HEK293 (cell line): Measurements from ENCODE around the gene NARS2.

Source experiments
- CTCF ChIA-PET: fragments of 350-600 bp; formaldehyde crosslinking; extraction: SDS; loops from one replicate; lab custom pipeline; 2021; ENCODE audit warnings: antibody characterized with exemption; lab: Yijun Ruan, JAX
- POLR2A ChIA-PET: fragments of 300-600 bp; formaldehyde crosslinking; extraction: SDS; loops from one replicate; lab custom pipeline; 2020; ENCODE audit warnings: antibody characterized with exemption, inconsistent platforms; lab: Yijun Ruan, JAX
- H3K27ac ChIP-seq: fragments of 200-500 bp; sonication (Bioruptor generic); 2 replicates; pipeline ENCODE4 v1.5.1; 2014; ENCODE audit warnings: low read depth, low read length, control low read depth, inconsistent platforms; ENCODE audit errors: extremely low read depth
- H3K36me3 ChIP-seq, 2 experiments: fragments of 200-500 bp in 1 of 2; sonication (Bioruptor generic) in 1 of 2; 1 replicate in 1 of 2; 2 replicates in 1 of 2; pipeline ENCODE4 v1.5.1; 2014 to 2017; ENCODE audit warnings: inconsistent platforms in 2 of 2, low read length in 2 of 2; ENCODE audit not compliant: control insufficient read depth in 2 of 2, insufficient read depth in 1 of 2
- H3K4me1 ChIP-seq: fragments of 200-500 bp; sonication (Bioruptor generic); 2 replicates; pipeline ENCODE4 v1.5.1; 2014; ENCODE audit warnings: mild to moderate bottlenecking, low read length, inconsistent platforms; ENCODE audit not compliant: control insufficient read depth, insufficient read depth
- H3K4me3 ChIP-seq: 2 replicates; pipeline ENCODE4 v1.5.1; 2011; ENCODE audit warnings: low read depth, mild to moderate bottlenecking, control low read depth, low read length, moderate library complexity
- H3K9me3 ChIP-seq: fragments of 200-500 bp; sonication (Bioruptor generic); 2 replicates; pipeline ENCODE4 v1.5.1; 2014; ENCODE audit warnings: low read depth, low read length, inconsistent platforms; ENCODE audit not compliant: control insufficient read depth, insufficient read depth
- BCL11A ChIP-seq: fragments of 450-650 bp; formaldehyde crosslinking; IDR thresholded peaks from 2 replicates; pipeline ENCODE4 v1.5.1; 2016; ENCODE audit warnings: low read depth, missing biosample characterization, missing genetic modification characterization
- BCL11B ChIP-seq: fragments of 450-650 bp; formaldehyde crosslinking; IDR thresholded peaks from 2 replicates; pipeline ENCODE4 v1.5.1; 2016; ENCODE audit warnings: low read depth, missing biosample characterization, missing genetic modification characterization
- CTCF ChIP-seq: fragments of 450-650 bp; formaldehyde crosslinking; IDR thresholded peaks from 2 replicates; pipeline ENCODE4 v1.5.1; 2016; ENCODE audit warnings: missing biosample characterization, missing genetic modification characterization
- GLIS2 ChIP-seq: fragments of 450-650 bp; formaldehyde crosslinking; IDR thresholded peaks from 2 replicates; pipeline ENCODE4 v1.5.1; 2016; ENCODE audit warnings: missing biosample characterization, missing genetic modification characterization
- KLF10 ChIP-seq: fragments of 450-650 bp; IDR thresholded peaks from 2 replicates; pipeline ENCODE4 v1.5.1; 2018; ENCODE audit warnings: missing biosample characterization, mild to moderate bottlenecking, missing genetic modification characterization
- MYNN ChIP-seq: fragments of 450-650 bp; formaldehyde crosslinking; IDR thresholded peaks from 2 replicates; pipeline ENCODE4 v1.5.1; 2016; ENCODE audit warnings: missing biosample characterization, missing genetic modification characterization, borderline replicate concordance
- OVOL3 ChIP-seq: fragments of 450-650 bp; formaldehyde crosslinking; IDR thresholded peaks from 2 replicates; pipeline ENCODE4 v1.5.1; 2016; ENCODE audit warnings: missing biosample characterization, missing genetic modification characterization
- SCRT1 ChIP-seq: fragments of 450-650 bp; formaldehyde crosslinking; IDR thresholded peaks from 2 replicates; pipeline ENCODE4 v1.5.1; 2016; ENCODE audit warnings: missing biosample characterization, missing genetic modification characterization, borderline replicate concordance
- ZBTB21 ChIP-seq: fragments of 450-650 bp; formaldehyde crosslinking; IDR thresholded peaks from 2 replicates; pipeline ENCODE4 v1.5.1; 2017; ENCODE audit warnings: missing biosample characterization, missing genetic modification characterization
- ZNF10 ChIP-seq: fragments of 450-650 bp; formaldehyde crosslinking; IDR thresholded peaks from 2 replicates; pipeline ENCODE4 v1.5.1; 2017; ENCODE audit warnings: missing biosample characterization, missing genetic modification characterization
- ZNF132 ChIP-seq: fragments of 450-650 bp; formaldehyde crosslinking; IDR thresholded peaks from 2 replicates; pipeline ENCODE4 v1.5.1; 2017; ENCODE audit warnings: missing biosample characterization, missing genetic modification characterization, borderline replicate concordance
- ZNF133 ChIP-seq: fragments of 450-650 bp; formaldehyde crosslinking; IDR thresholded peaks from 2 replicates; pipeline ENCODE4 v1.5.1; 2016; ENCODE audit warnings: missing biosample characterization, missing genetic modification characterization
- ZNF138 ChIP-seq: fragments of 450-650 bp; formaldehyde crosslinking; IDR thresholded peaks from 2 replicates; pipeline ENCODE4 v1.5.1; 2016; ENCODE audit warnings: missing biosample characterization, missing genetic modification characterization, borderline replicate concordance
- ZNF175 ChIP-seq: fragments of 450-650 bp; formaldehyde crosslinking; IDR thresholded peaks from 2 replicates; pipeline ENCODE4 v1.5.1; 2016; ENCODE audit warnings: missing biosample characterization, missing genetic modification characterization
- ZNF302 ChIP-seq: fragments of 450-650 bp; formaldehyde crosslinking; IDR thresholded peaks from 2 replicates; pipeline ENCODE4 v1.5.1; 2016; ENCODE audit warnings: missing biosample characterization, missing genetic modification characterization, low read depth
- ZNF391 ChIP-seq: fragments of 450-650 bp; formaldehyde crosslinking; IDR thresholded peaks from 2 replicates; pipeline ENCODE4 v1.5.1; 2016; ENCODE audit warnings: low read depth, missing biosample characterization, missing genetic modification characterization, borderline replicate concordance
- ZNF48 ChIP-seq: fragments of 450-650 bp; formaldehyde crosslinking; IDR thresholded peaks from 2 replicates; pipeline ENCODE4 v1.5.1; 2016; ENCODE audit warnings: missing biosample characterization, missing genetic modification characterization
- ZNF529 ChIP-seq: fragments of 450-650 bp; formaldehyde crosslinking; IDR thresholded peaks from 2 replicates; pipeline ENCODE4 v1.5.1; 2017; ENCODE audit warnings: missing genetic modification characterization, missing biosample characterization; ENCODE audit not compliant: insufficient replicate concordance
- ZNF549 ChIP-seq: fragments of 450-650 bp; IDR thresholded peaks from 2 replicates; pipeline ENCODE4 v1.5.1; 2018; ENCODE audit warnings: missing biosample characterization, missing genetic modification characterization, mild to moderate bottlenecking, inconsistent platforms, moderate library complexity
- ZNF624 ChIP-seq: fragments of 450-650 bp; formaldehyde crosslinking; IDR thresholded peaks from 2 replicates; pipeline ENCODE4 v1.5.1; 2017; ENCODE audit warnings: missing biosample characterization, missing genetic modification characterization
- ZNF677 ChIP-seq: fragments of 450-650 bp; IDR thresholded peaks from 2 replicates; pipeline ENCODE4 v1.5.0; 2018; ENCODE audit warnings: missing biosample characterization, mild to moderate bottlenecking, missing genetic modification characterization, moderate library complexity
- ZNF707 ChIP-seq: fragments of 450-650 bp; formaldehyde crosslinking; IDR thresholded peaks from 2 replicates; pipeline ENCODE4 v1.5.1; 2016; ENCODE audit warnings: missing biosample characterization, missing genetic modification characterization
- ZSCAN23 ChIP-seq: fragments of 450-650 bp; formaldehyde crosslinking; IDR thresholded peaks from 2 replicates; pipeline ENCODE4 v1.5.1; 2016; ENCODE audit warnings: missing biosample characterization, missing genetic modification characterization
- ZXDB ChIP-seq: fragments of 450-650 bp; formaldehyde crosslinking; IDR thresholded peaks from 2 replicates; pipeline ENCODE4 v1.5.1; 2016; ENCODE audit warnings: missing biosample characterization, missing genetic modification characterization
- TF ChIP-seq, protein P1 (sequence below): fragments of 450-650 bp; formaldehyde crosslinking; IDR thresholded peaks from 2 replicates; pipeline ENCODE4 v1.5.1; 2016; ENCODE audit warnings: missing biosample characterization, missing genetic modification characterization
- TF ChIP-seq, protein P2 (sequence below): fragments of 450-650 bp; formaldehyde crosslinking; IDR thresholded peaks from 2 replicates; pipeline ENCODE4 v1.5.1; 2016; ENCODE audit warnings: missing biosample characterization, missing genetic modification characterization, low read depth

NARS2 gene

DNA sequence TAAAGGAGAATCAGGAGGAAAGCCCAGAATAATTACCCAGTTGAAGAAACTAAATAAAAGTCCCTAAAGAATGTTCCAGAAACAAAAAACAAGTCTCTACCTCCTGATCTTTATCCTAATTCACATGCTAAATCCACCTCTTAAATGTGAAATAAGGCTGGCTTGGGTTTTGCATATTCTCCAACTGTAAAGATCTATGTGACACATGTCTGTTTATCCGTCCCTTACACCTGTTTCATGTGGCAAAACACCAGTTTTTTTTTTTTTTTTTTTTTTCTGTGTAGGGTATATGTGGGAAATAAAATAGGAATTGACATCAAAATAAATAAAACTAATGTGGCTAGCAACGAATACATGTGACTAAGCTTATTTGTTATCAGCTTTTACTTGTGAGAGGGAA lies 70.5 kb downstream of the NARS2 start:
- ChIA-PET CTCF (interaction anchor here (0.6 kb wide), 1 partner anchor 85 kb away, joined by 3 read pairs; no protein-coding TSS in a partner anchor), POLR2A (no interaction called here)
- no peaks in the 10 kb centered on the region for H3K4me1 ChIP-seq
- H3K4me3 ChIP-seq, result no peak overlapping the region
- no peak overlapping the region for H3K27ac ChIP-seq
- H3K9me3 ChIP-seq, result no peaks in the 10 kb centered on the region
- no peaks in the 10 kb centered on the region for H3K36me3 ChIP-seq
- TF ChIP-seq ZNF707 (no peak), ZNF624 (tag by site-specific recombination) (no peak), ZNF48 (tag by site-specific recombination) (no peak), OVOL3 (tag by site-specific recombination) (no peak), ZNF133 (tag by site-specific recombination) (no peak), ZNF391 (tag by site-specific recombination) (no peak), KLF10 (tag by site-specific recombination) (no peak), MYNN (tag by site-specific recombination) (no peak), BCL11A (tag by site-specific recombination) (no peak), ZNF302 (no peak), ZNF175 (tag by site-specific recombination) (no peak), ZXDB (no peak), ZNF529 (tag by site-specific recombination) (no peak)

- TF ChIP-seq ZNF138 (no peak), GLIS2 (tag by site-specific recombination) (no peak), ZSCAN23 (no peak), ZNF677 (tag by site-specific recombination) (no peak), CTCF (tag by site-specific recombination) (no peak), OVOL3 (tag by site-specific recombination) (no peak), ZNF132 (tag by site-specific recombination) (no peak), ZBTB21 (tag by site-specific recombination) (no peak), SCRT1 (tag by site-specific recombination) (no peak)
- TF ChIP-seq, protein P1, sequence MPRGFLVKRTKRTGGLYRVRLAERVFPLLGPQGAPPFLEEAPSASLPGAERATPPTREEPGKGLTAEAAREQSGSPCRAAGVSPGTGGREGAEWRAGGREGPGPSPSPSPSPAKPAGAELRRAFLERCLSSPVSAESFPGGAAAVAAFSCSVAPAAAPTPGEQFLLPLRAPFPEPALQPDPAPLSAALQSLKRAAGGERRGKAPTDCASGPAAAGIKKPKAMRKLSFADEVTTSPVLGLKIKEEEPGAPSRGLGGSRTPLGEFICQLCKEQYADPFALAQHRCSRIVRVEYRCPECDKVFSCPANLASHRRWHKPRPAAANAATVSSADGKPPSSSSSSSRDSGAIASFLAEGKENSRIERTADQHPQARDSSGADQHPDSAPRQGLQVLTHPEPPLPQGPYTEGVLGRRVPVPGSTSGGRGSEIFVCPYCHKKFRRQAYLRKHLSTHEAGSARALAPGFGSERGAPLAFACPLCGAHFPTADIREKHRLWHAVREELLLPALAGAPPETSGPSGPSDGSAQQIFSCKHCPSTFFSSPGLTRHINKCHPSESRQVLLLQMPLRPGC (tag by site-specific recombination), result no peak
- Histone ChIP-seq H3K4me3 (no peak overlapping the region), H3K9me3 (no peaks in the 10 kb centered on the region), H3K27ac (no peak overlapping the region), H3K36me3 (no peaks in the 10 kb centered on the region), H3K4me1 (no peaks in the 10 kb centered on the region)
- POLR2A ChIA-PET, result no interaction called here
- CTCF ChIA-PET, result no interaction called here
Observed at GRCh38 chr11:78499971-78500370, 74.7 kb downstream of the NARS2 start.

DNA sequence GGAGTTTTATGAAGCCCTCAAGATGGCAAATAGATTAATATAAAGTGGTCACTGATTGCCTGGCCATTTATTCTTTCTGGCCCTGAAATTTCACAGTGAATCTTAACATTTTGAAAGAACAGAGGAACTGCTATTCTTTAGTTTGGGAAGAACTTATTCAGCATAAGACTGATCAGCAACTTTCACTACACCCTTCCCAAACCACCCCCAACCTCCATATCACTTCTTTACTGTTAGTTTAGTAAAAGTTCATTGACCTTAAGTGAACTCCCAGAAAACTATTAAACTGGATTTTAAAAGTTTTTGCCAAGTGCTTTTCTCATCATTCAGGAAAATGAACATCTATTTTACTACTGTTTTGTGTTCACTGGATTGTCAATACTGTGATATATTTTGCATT lies 77.4 kb downstream of the NARS2 start:
- no peaks in the 10 kb centered on the region for H3K4me1 ChIP-seq
- H3K27ac ChIP-seq, result no peak overlapping the region
- TF ChIP-seq, protein P2, sequence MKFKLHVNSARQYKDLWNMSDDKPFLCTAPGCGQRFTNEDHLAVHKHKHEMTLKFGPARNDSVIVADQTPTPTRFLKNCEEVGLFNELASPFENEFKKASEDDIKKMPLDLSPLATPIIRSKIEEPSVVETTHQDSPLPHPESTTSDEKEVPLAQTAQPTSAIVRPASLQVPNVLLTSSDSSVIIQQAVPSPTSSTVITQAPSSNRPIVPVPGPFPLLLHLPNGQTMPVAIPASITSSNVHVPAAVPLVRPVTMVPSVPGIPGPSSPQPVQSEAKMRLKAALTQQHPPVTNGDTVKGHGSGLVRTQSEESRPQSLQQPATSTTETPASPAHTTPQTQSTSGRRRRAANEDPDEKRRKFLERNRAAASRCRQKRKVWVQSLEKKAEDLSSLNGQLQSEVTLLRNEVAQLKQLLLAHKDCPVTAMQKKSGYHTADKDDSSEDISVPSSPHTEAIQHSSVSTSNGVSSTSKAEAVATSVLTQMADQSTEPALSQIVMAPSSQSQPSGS (tag by site-specific recombination), result no peak
- no peak for TF ChIP-seq ZNF10 (tag by site-specific recombination)
- no peak for TF ChIP-seq ZNF549 (tag by site-specific recombination)
- TF ChIP-seq BCL11B, result no peak
- CTCF ChIA-PET, result no interaction called here
- POLR2A ChIA-PET, result no interaction called here
- no peaks in the 10 kb centered on the region for H3K9me3 ChIP-seq
- no peak overlapping the region for H3K4me3 ChIP-seq
- no peaks in the 10 kb centered on the region for H3K36me3 ChIP-seq
